NT2/D1 (cell line): Measurements from ENCODE around the gene NBPF20.
A peak's percentile ranks its signal among the peaks of the same experiment; 100 is the strongest.
"Not testable (repeated sequence)": the region's sequence is repeated elsewhere in the genome, so short reads cannot be mapped to it uniquely, and the experiment has no call there.

Experiments used
- DNase-seq: peaks from one replicate; pipeline ENCODE4 v3.0.0-alpha.2; 2011; ENCODE audit warnings: low read depth, low spot score
- H3K27me3 ChIP-seq: 2 replicates; pipeline ENCODE4 v1.6.0; 2011; ENCODE audit warnings: mild to moderate bottlenecking; ENCODE audit not compliant: insufficient read length, insufficient read depth
- H3K36me3 ChIP-seq: 2 replicates; pipeline ENCODE4 v1.6.1; 2011; ENCODE audit warnings: mild to moderate bottlenecking, low read length, mixed read lengths; ENCODE audit not compliant: insufficient read depth, insufficient read length
- H3K4me1 ChIP-seq: 2 replicates; pipeline ENCODE4 v1.5.1; 2011; ENCODE audit not compliant: insufficient read depth, insufficient read length
- H3K4me3 ChIP-seq: 2 replicates; pipeline ENCODE4 v1.5.1; 2011; ENCODE audit warnings: low read depth; ENCODE audit not compliant: insufficient read length
- H3K9ac ChIP-seq: 2 replicates; pipeline ENCODE4 v1.6.0; 2011; ENCODE audit warnings: low read depth; ENCODE audit not compliant: insufficient read length
- H3K9me3 ChIP-seq: 2 replicates; pipeline ENCODE4 v1.5.1; 2011; ENCODE audit warnings: mild to moderate bottlenecking, low read length; ENCODE audit not compliant: insufficient read depth
- SUZ12 ChIP-seq: IDR thresholded peaks from 2 replicates; pipeline ENCODE4 v1.6.1; 2011; ENCODE audit not compliant: insufficient read length, insufficient read depth; ENCODE audit errors: extremely low read depth
- YY1 ChIP-seq: IDR thresholded peaks from 2 replicates; pipeline ENCODE4 v1.6.1; 2011; ENCODE audit not compliant: insufficient read length, insufficient read depth
- ZNF274 ChIP-seq: IDR thresholded peaks from 2 replicates; pipeline ENCODE4 v1.6.1; 2011; ENCODE audit warnings: mild to moderate bottlenecking, low read depth, low read length

The NBPF20 gene, protein sequence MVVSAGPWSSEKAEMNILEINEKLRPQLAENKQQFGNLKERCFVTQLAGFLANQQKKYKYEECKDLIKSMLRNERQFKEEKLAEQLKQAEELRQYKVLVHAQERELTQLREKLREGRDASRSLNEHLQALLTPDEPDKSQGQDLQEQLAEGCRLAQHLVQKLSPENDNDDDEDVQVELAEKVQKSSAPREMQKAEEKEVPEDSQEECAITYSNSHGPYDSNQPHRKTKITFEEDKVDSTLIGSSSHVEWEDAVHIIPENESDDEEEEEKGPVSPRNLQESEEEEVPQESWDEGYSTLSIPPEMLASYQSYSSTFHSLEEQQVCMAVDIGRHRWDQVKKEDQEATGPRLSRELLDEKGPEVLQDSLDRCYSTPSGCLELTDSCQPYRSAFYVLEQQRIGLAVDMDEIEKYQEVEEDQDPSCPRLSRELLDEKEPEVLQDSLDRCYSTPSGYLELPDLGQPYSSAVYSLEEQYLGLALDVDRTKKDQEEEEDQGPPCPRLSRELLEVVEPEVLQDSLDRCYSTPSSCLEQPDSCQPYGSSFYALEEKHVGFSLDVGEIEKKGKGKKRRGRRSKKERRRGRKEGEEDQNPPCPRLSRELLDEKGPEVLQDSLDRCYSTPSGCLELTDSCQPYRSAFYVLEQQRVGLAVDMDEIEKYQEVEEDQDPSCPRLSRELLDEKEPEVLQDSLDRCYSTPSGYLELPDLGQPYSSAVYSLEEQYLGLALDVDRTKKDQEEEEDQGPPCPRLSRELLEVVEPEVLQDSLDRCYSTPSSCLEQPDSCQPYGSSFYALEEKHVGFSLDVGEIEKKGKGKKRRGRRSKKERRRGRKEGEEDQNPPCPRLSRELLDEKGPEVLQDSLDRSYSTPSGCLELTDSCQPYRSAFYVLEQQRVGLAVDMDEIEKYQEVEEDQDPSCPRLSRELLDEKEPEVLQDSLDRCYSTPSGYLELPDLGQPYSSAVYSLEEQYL (N-terminal part only)

DNA sequence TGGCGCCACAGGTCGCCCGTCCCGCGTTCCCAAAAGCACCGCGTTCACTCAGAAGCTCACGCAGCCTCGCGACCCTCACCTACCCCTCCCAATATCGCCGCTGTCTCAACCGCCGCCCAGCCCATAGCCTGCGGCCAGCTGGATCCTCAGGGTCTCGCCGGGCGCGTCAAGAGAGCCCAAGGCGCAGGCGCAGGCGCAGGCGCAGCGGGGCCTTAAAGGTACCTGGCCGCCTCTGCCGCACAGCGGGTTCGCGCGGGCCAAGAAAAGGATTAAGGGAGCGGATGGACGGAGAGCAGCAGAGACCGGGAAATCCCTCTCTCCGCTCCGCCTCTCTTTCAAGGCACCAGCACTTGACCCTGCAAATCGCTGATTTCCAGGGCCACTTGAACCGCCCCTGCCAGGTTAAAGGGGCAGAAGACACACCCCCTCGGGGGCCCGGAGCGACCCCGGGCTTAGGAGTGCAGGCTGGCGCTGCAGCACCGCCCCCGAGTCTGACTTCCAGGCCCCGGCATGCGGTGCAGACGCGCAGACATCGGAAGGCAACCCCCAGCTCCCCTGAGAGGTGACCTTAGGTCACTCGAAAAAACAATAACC lies at the start of gene NBPF20:
TSS of gene NBPF20 (minus strand) at position 168 of the 594 bp plus-strand sequence. CDS start 20,331 bp downstream, outside the sequence.
- peaks cover 50% of the 10 kb centered on the region for H3K27me3 ChIP-seq
- H3K9ac ChIP-seq: peak within 1 kb of the TSS; percentile 76
- H3K4me1 ChIP-seq: no peaks in the 10 kb centered on the region
- no peak for TF ChIP-seq YY1
- no peak for TF ChIP-seq ZNF274
- no peak for TF ChIP-seq SUZ12
- peak; percentile 86 for DNase-seq
- H3K4me3 ChIP-seq: peak within 1 kb of the TSS; percentile 56
- H3K9me3 ChIP-seq: no peaks in the 10 kb centered on the region
- H3K36me3 ChIP-seq: peaks cover 2% of the 10 kb centered on the region

DNA sequence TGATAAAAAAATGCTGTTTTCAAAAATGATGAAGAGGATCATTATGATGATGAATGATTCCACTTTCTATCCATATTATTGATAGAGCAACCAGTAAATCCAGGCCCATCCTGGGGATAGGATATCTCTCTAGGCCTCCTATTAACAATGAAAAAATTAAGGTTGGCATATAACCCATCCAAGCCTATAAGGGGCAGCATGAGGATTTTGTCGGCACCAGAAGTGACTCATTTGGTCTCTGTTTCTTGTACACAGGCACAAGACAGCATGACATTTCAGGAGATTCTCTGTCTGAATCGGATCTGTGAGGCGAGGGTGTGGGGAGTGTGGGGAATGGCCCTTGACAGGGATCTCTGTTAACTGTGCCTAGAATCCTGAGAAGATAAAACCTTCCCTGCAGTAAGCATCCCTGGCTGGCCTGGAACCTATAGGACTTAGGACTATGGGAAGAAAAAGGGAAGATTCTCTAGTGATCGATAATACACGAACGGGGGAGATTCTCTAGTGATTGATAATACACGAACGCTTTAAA lies 49.5 kb upstream of the NBPF20 start:
- DNase-seq, H3K36me3 ChIP-seq, H3K4me1 ChIP-seq, H3K9ac ChIP-seq, H3K27me3 ChIP-seq, H3K9me3 ChIP-seq: not testable (repeated sequence)
- H3K4me3 ChIP-seq: peak overlapping the region; percentile 34

DNA sequence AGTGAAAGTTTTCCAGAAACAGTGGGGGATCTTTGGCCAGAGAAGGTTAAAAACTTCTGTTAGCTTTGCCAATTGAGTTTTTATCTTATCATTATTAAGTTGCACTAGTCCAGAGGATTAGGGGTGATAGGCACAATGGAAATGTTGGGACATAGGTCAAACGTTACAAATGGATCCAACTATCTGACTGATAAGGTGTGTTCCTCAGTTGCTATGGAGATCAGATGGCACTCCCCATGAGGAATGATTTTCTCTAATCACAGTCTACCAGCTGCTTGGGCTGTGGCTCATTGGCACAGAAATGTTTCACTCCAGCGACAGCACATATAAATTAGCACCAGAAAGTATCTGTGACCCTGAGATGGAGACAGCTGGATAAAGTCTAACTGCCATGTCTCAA lies 47.3 kb upstream of the NBPF20 start:
- not testable (repeated sequence) for H3K9ac ChIP-seq, H3K4me3 ChIP-seq, DNase-seq, H3K27me3 ChIP-seq, H3K9me3 ChIP-seq, H3K4me1 ChIP-seq, H3K36me3 ChIP-seq

DNA sequence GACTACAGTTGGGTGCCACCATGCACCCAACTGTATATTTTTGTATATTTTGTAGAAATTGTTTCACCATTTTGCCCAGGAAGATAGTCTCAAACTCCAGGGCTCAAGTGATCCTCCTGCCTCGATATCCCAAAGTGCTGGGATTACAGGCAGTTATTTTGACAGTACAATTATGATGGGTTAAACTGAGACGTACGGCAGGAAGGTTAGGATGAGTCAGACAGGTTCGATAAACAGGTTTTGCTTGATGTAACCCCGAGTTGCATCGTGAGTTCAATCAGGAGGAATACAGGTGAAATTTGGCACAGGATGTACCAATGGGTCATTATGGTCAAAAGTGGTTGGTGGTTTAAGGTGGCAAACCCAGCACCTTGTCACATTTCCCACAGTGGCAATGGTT lies 46.0 kb upstream of the NBPF20 start:
- DNase-seq, H3K9ac ChIP-seq, H3K4me1 ChIP-seq: not testable (repeated sequence)

DNA sequence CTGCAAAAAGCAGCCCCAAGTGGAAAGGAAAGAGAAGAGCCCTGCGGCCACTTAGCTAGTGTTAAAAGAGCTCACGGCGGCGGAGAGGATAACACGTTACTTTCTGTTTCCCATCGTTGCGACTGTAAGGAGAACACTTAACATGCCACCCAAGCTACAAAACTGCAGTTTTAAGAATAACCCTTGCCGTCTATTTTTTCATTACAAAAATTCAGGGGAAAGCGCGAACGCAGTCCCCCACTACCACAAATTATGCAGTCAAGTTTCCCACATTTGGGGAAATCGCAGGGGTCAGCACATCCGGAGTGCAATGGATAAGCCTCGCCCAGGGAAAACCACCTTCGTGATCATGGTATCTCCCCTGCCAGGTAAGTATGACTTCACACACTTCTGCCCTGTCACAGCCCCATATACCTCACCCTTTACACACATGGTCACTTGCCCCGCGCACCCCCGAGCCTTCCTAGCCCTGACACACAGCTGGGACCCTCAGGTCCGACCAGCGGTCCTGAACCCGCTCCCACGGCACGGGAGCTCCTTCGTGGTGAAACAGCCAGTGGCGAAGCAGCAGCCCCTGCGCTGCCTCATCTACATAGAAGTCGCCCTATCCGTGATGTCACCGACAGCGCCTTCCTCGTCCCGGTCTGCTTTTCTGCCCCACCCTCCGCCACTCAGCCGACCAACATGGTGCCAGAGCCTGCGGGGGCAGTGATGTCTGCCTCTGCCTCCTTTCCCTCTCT lies 40.2 kb upstream of the NBPF20 start:
- H3K4me3 ChIP-seq, H3K36me3 ChIP-seq, H3K4me1 ChIP-seq, H3K27me3 ChIP-seq, H3K9me3 ChIP-seq: not testable (repeated sequence)
- DNase-seq: peak; percentile 96
- H3K9ac ChIP-seq: peak overlapping the region; percentile 27

More for the DNA sequence above, 46.0 kb upstream of the NBPF20 start:
- H3K27me3 ChIP-seq, H3K36me3 ChIP-seq, H3K9me3 ChIP-seq, H3K4me3 ChIP-seq: not testable (repeated sequence)

DNA sequence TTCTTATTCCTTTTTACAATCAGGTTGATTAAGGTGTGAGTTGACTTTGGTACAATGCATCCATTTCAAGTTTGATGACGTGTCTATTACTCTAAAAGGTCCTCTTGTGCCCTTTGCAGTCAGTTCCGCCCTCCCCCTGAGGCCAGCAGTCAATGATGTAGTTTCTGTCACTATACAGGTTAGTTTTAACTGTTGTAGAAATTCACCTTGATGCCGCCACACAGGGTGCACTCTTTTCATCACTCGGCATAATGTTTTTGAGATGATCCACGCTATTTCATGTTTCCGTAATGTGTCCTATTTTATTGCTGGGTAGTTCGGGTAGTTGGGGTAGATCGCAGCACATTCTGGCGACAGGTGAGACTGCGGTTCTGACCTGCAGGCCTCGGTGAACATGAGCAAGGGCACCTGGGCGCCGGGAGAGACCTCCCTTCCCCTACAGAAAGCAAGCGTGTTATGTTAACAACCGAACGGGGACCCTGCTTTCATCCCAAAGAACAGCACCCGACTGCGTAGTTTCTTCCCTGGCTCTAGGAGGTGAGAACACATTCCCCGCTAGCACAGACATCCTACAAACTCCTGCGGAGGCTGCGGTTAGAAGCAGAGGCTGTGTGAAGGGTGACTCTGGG lies 39.4 kb upstream of the NBPF20 start:
- H3K4me1 ChIP-seq, H3K36me3 ChIP-seq, H3K4me3 ChIP-seq, DNase-seq, H3K9me3 ChIP-seq, H3K27me3 ChIP-seq: not testable (repeated sequence)
- H3K9ac ChIP-seq: peak overlapping the region; percentile 56

DNA sequence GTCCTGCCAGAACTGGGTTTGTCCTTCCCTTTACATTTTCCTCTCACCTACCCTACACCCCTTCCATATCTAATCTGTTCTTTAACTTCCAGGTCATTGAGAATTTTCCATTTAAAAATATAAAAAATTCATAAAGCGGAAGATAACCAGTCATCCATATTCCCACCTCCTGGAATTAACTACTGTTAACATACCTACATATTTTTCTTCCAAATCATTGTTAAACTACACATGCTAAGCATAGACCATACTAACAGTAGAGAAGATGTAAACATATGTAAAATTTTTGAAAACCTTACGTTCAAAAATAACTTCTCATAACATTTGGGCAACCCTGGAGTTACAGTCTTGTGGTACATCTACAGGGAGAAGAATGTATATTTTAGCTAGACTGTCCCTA lies 38.6 kb upstream of the NBPF20 start:
- not testable (repeated sequence) for H3K36me3 ChIP-seq, H3K4me1 ChIP-seq, H3K4me3 ChIP-seq, DNase-seq, H3K27me3 ChIP-seq, H3K9ac ChIP-seq, H3K9me3 ChIP-seq

DNA sequence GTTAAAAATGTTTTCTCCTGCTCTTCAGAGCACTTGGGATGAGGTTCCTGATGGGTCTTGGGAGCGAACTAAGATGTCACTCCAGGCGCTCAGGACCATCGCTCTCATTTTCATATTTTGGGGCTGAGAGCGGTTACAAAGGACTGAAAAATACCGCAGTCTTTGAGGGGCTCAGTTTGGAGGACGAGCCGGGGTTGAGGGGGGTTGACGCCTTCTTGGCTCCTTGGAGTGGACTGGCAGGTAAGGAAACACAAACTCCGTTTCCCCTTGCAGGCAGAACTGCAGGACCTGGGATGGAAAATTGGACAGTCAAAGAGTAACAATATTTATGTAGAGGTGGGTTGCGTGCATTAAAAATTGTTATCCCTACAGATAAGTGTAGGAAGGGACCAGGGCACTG lies 35.3 kb upstream of the NBPF20 start:
- H3K4me1 ChIP-seq, H3K9ac ChIP-seq, DNase-seq, H3K4me3 ChIP-seq, H3K36me3 ChIP-seq, H3K9me3 ChIP-seq: not testable (repeated sequence)
- H3K27me3 ChIP-seq: peaks cover 11% of the 10 kb centered on the region

DNA sequence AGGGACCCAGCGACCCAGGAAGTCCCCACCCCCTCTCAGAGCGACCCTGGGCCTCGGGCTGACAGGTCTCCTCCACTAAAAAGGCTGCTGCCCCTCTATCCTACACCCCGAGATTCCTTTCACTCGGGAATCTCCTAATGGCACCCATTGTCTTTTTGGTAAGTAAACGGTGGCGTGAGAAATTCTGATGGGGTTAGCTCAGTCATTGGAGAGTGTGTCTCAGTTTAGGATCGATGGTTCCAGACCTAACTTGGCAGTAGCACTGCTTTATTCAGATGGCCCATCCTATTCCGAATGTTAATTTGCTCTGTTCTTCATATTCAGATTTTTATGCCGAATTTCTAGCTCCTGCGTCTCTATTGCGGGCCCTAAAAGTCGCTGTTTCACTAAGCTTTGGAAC lies 34.6 kb upstream of the NBPF20 start:
- peak overlapping the region; percentile 26 for H3K4me3 ChIP-seq
- H3K27me3 ChIP-seq: peaks cover 17% of the 10 kb centered on the region
- not testable (repeated sequence) for DNase-seq, H3K9me3 ChIP-seq, H3K4me1 ChIP-seq, H3K36me3 ChIP-seq
- H3K9ac ChIP-seq: peak overlapping the region; percentile 42

DNA sequence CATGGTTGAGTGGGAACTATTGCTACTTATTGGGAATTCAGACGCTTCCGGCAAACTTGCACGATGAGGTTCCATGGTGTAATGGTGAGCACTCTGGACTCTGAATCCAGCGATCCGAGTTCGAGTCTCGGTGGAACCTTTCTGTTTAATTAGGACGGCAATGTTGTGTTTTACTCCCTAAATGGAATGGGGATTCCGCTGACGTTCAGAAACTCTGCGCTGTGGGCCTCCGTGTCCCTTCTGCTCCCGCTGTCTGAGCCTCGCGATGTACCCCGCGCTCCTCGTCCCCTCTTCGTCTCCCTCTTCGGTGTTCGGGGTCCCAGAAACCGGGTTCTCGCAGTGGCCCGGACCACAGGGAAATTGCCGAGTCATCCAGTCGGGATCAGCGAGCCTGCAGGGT lies 34.2 kb upstream of the NBPF20 start:
- H3K36me3 ChIP-seq, DNase-seq, H3K4me3 ChIP-seq, H3K9me3 ChIP-seq, H3K4me1 ChIP-seq, H3K9ac ChIP-seq: not testable (repeated sequence)
- H3K27me3 ChIP-seq: peaks cover 21% of the 10 kb centered on the region
